ENCODE measurements around the gene NTNG1. TPM values are rescaled to one million over a fixed set of nuclear protein-coding genes. Genes with fewer than 3 reads are reported as not detected.

NTNG1 gene
- total RNA-seq, 3 donors from 2014 or later (not counting 1 experiment from before 2014, with no cell fraction given) = 0.58 TPM; not detected in 2

GRCh38 chr1:107413951-107414350 lies 273.1 kb downstream of the NTNG1 start:
- H3K27me3 ChIP-seq (ENCODE audit: control insufficient read depth, insufficient read depth, low read length) = peaks cover 2% of the 10 kb centered on the region
- no peak for DNase-seq
- Mint-ChIP-seq H3K4me3 (no peak overlapping the region), H3K27ac (no peak overlapping the region), H3K4me1 (no peaks in the 10 kb centered on the region), H3K27me3 (ENCODE audit: low read depth in 2 of 2) (peaks cover 4 to 28% of the 10 kb centered on the region in 2 donors), H3K36me3 (no peaks in the 10 kb centered on the region), H3K9me3 (no peaks in the 10 kb centered on the region)
- WGBS (ENCODE audit: insufficient coverage) = 84% methylated on average over 1 of the region's 2 CpGs
- no peak overlapping the region for H3K27ac ChIP-seq (ENCODE audit: low read length)
- no peak for TF ChIP-seq CTCF (IDR thresholded peaks at IDR 0.05)
- no peaks in the 10 kb centered on the region for H3K36me3 ChIP-seq (ENCODE audit: control insufficient read depth, insufficient read depth, low read length)
- no peak overlapping the region for H3K4me3 ChIP-seq (ENCODE audit: low read length)
- no peaks in the 10 kb centered on the region for H3K9me3 ChIP-seq (ENCODE audit: control insufficient read depth, insufficient read depth, low read length)
- intact Hi-C loops (cut with micrococcal nuclease) = no loop called here
- no peak for ATAC-seq
- H3K4me1 ChIP-seq (ENCODE audit: control insufficient read depth, insufficient read depth, low read length) = no peaks in the 10 kb centered on the region

- Histone ChIP-seq H3K4me1 (ENCODE audit: control insufficient read depth, insufficient read depth, low read length) (no peaks in the 10 kb centered on the region), H3K27ac (ENCODE audit: low read length) (no peak overlapping the region), H3K4me3 (ENCODE audit: low read length) (no peak overlapping the region), H3K36me3 (ENCODE audit: control insufficient read depth, insufficient read depth, low read length) (no peaks in the 10 kb centered on the region), H3K27me3 (ENCODE audit: control insufficient read depth, insufficient read depth, low read length) (peaks cover 2% of the 10 kb centered on the region), H3K9me3 (ENCODE audit: control insufficient read depth, insufficient read depth, low read length) (no peaks in the 10 kb centered on the region)
- no peak for TF ChIP-seq CTCF (IDR thresholded peaks at IDR 0.05)
- ATAC-seq = no peak
- Mint-ChIP-seq H3K4me3 (no peak overlapping the region), H3K27me3 (ENCODE audit: low read depth in 2 of 2) (peaks cover 7 to 28% of the 10 kb centered on the region in 2 donors), H3K4me1 (no peaks in the 10 kb centered on the region), H3K27ac (no peak overlapping the region), H3K36me3 (no peaks in the 10 kb centered on the region), H3K9me3 (no peaks in the 10 kb centered on the region)
- 82% methylated on average over 3 of the region's 3 CpGs for WGBS (ENCODE audit: insufficient coverage)
- DNase-seq = no peak
- intact Hi-C loops (cut with micrococcal nuclease) = no loop called here
Measured at GRCh38 chr1:107414550-107414949, 273.7 kb downstream of the NTNG1 start.

GRCh38 chr1:107415241-107415640 lies 274.4 kb downstream of the NTNG1 start:
- Mint-ChIP-seq H3K27me3 (ENCODE audit: low read depth in 2 of 2) (peaks cover 7 to 28% of the 10 kb centered on the region in 2 donors), H3K27ac (no peak overlapping the region), H3K36me3 (no peaks in the 10 kb centered on the region), H3K4me3 (no peak overlapping the region), H3K9me3 (no peaks in the 10 kb centered on the region), H3K4me1 (no peaks in the 10 kb centered on the region)
- H3K27ac ChIP-seq (ENCODE audit: low read length) = no peak overlapping the region
- no peaks in the 10 kb centered on the region for H3K36me3 ChIP-seq (ENCODE audit: control insufficient read depth, insufficient read depth, low read length)
- H3K4me1 ChIP-seq (ENCODE audit: control insufficient read depth, insufficient read depth, low read length) = no peaks in the 10 kb centered on the region
- no peak for TF ChIP-seq CTCF (IDR thresholded peaks at IDR 0.05)
- peaks cover 2% of the 10 kb centered on the region for H3K27me3 ChIP-seq (ENCODE audit: control insufficient read depth, insufficient read depth, low read length)
- ATAC-seq = no peak
- intact Hi-C loops (cut with micrococcal nuclease) = no loop called here
- H3K9me3 ChIP-seq (ENCODE audit: control insufficient read depth, insufficient read depth, low read length) = no peaks in the 10 kb centered on the region
- no peak overlapping the region for H3K4me3 ChIP-seq (ENCODE audit: low read length)
- 93% methylated on average over 4 of the region's 4 CpGs for WGBS (ENCODE audit: insufficient coverage)
- DNase-seq = no peak

GRCh38 chr1:107419003-107419402 lies 278.2 kb downstream of the NTNG1 start:
- Histone ChIP-seq H3K4me1 (ENCODE audit: control insufficient read depth, insufficient read depth, low read length) (no peaks in the 10 kb centered on the region), H3K27me3 (ENCODE audit: control insufficient read depth, insufficient read depth, low read length) (peaks cover 5% of the 10 kb centered on the region), H3K9me3 (ENCODE audit: control insufficient read depth, insufficient read depth, low read length) (no peaks in the 10 kb centered on the region), H3K4me3 (ENCODE audit: low read length) (no peak overlapping the region), H3K36me3 (ENCODE audit: control insufficient read depth, insufficient read depth, low read length) (no peaks in the 10 kb centered on the region), H3K27ac (ENCODE audit: low read length) (no peak overlapping the region)
- intact Hi-C loops (cut with micrococcal nuclease) = no loop called here
- Mint-ChIP-seq H3K9me3 (no peaks in the 10 kb centered on the region), H3K27ac (no peak overlapping the region), H3K4me3 (no peak overlapping the region), H3K27me3 (ENCODE audit: low read depth in 2 of 2) (peaks cover 12 to 19% of the 10 kb centered on the region in 2 donors), H3K4me1 (no peaks in the 10 kb centered on the region), H3K36me3 (no peaks in the 10 kb centered on the region)
- no peak for DNase-seq
- no peak for ATAC-seq
- TF ChIP-seq CTCF (IDR thresholded peaks at IDR 0.05) = no peak
- WGBS (ENCODE audit: insufficient coverage) = 81% methylated on average over 2 of the region's 2 CpGs
